ENCODE results near the gene CEP97.
A peak's percentile ranks its signal among the peaks of the same experiment; 100 is the strongest.
"Not testable (repeated sequence)": the region's sequence is repeated elsewhere in the genome, so short reads cannot be mapped to it uniquely, and the experiment has no call there.

Gene CEP97, protein sequence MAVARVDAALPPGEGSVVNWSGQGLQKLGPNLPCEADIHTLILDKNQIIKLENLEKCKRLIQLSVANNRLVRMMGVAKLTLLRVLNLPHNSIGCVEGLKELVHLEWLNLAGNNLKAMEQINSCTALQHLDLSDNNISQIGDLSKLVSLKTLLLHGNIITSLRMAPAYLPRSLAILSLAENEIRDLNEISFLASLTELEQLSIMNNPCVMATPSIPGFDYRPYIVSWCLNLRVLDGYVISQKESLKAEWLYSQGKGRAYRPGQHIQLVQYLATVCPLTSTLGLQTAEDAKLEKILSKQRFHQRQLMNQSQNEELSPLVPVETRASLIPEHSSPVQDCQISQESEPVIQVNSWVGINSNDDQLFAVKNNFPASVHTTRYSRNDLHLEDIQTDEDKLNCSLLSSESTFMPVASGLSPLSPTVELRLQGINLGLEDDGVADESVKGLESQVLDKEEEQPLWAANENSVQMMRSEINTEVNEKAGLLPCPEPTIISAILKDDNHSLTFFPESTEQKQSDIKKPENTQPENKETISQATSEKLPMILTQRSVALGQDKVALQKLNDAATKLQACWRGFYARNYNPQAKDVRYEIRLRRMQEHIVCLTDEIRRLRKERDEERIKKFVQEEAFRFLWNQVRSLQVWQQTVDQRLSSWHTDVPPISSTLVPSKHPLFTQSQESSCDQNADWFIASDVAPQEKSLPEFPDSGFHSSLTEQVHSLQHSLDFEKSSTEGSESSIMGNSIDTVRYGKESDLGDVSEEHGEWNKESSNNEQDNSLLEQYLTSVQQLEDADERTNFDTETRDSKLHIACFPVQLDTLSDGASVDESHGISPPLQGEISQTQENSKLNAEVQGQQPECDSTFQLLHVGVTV

DNA sequence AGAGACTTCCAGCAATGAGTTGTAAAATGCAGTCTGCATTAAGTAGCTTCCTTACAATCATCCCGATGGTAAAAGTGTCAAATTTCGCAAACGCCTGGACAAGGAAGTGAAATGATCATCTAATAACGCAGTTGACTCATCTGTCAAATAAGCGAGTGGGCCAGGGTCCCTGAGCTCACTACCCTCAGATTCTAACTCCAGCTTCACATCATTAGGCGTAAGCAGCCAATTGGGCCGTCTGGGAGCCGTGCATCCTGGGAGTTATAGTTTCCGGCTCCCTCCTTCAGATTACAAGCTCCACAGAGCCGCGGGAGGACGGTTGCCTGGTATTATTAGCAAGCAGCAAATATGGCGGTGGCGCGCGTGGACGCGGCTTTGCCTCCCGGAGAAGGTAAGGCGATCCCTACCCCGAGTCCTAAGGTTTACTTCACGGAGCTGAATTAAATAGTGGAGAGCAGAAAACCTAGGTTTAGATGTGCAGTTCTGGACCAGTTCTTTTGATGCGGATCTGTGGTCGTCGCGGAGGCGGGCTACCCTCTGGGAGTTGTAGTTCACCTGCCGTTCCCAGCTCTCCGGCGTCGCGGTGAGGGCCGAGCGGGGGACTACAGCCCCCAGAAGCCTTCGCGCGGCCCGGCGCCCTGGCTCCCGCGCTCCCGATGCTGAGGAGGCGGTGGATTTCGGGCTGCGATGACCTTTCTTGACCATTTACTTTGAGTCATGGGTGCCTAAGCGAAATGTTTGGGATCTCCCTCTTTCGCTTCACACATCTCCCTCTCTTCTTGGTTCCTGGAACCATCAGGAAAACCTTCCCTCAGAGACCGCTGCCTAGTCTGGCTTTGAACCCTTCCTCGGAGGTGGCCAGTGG is at the start of gene CEP97:
CEP97 (plus strand) TSS at position 286 of the 865 bp plus-strand sequence; CDS start at position 349, 63 bp downstream.
- peak; percentile 94 for DNase-seq (ENCODE audit: low spot score)

DNA sequence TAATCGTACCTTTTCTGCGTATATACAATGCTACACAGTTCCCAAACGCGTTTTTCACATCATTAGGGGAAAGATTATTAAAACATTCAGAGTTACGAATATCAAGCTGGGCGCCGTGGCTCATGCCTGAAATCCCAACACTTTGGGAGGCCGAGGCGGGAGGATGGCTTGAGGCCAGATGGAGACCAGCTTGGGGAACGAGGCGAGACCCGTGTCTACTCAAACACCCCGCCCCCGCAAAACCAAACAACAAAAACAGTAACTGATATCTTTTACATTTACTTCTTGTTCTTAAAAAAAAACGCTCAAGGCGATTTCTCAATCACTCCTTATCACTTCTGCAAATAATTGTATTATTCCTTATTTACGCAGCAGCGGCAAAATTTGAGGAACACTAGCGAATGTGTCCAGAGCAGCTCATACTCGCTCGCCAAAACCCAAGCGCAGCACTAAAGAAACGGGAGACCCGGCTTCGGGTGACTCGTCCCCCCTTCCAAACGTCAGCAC is 48.7 kb upstream of the CEP97 start:
- no peak for DNase-seq (ENCODE audit: low spot score)

DNA sequence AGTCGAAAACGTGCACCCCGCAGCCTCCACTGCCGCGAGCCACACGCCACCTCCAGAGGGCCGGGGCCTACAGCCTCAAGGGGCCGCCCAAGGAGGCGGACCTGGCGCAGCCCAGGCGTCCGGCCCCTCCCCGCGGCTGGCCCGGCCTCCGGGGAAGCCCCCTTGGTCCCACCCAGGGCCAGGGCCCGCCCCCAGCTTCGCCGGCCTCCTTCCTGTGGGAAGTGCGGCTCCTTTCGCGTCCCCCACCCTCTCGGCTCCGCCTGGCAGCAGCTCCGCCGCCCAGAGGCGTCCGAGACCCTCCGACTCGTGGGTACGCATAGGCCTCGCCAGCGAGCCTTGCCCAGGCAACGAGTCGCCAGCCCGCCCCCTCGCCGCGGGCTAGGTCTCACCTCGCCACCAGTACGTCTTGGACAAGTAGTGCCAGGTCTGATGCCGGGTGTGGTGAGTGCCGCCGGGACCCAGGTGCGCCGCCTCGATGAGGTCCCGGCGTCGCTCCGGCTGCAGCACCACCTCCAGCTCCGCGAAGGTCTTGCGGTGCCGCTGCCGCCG is 48.1 kb upstream of the CEP97 start:
- peak; percentile 95 for DNase-seq (ENCODE audit: low spot score)

DNA sequence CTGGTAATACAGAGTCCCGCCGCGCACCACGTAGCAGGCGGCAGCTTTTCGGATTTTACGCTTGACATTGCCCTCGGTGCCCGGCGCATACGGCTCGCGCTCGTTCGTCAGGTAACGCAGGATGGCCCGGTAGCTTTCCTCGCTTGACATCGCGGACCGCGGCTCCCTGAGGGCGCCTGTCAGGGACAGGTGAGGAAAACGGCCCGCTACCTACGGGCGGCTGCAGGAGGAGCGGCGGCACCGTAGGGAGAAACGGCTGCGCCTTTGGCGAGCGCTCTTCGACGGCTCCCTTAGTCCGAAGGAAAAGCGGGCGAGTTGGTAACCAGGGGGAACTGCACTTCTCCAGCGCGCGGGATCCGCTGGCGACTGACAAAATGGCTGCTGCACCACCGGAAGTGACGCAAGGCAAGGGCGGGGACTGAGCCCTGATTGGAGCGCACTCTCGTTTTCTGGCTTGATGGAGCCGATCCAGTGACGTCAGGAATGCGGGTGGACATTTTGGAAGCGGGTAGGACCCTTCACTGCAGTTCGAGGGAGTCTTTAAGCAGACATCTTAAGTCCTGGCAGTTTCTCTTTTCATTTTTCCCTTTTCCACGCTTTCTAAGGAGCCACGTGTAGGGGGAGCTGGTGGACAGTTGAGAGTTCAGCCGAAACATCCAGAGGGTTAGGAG is 47.5 kb upstream of the CEP97 start, which contains the start of gene ZBTB11:
ZBTB11 (minus strand) TSS at position 368 of the 671 bp plus-strand sequence; CDS start at position 150, 218 bp downstream.
- DNase-seq (ENCODE audit: low spot score) = peak; percentile 100

DNA sequence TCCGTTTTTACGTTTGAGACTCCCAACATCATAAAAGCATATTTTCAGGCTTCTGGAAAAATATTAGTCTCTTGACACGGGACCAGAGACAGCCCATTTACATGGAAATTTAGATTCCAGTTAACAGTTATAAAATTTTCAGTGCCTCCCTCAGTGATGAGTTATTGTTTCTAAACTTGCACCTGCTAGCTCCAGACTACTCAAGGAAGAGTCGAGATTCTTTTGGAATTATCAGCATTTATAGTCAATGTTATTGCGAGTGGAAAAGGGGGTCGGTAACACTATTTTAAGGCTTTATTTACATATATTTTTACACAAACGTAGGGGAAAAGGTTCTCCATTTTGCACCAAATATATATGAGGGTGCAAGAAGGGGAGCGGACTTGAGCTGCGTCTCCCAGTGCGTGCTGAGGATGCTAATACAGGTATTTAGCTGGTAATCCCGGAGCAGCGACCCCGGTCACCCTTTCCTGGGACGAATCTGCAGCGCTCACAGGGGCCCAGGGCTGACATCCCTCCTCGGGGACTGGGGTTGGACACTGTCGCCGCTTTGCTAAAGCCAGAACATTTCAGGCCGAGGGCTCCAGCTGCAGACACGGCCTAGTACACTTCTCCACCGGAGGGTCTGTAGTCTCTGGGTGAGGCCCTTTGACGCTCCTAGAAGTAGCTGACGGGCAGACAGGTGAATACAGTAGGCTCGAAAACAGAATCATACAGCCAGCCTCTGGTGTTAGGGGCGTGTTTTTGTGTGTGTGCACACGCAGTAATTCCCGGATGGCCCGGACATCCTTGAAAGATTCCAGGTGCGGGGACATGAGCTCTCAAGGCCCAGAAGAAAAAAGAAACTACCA is 46.8 kb upstream of the CEP97 start:
- DNase-seq (ENCODE audit: low spot score) = peak; percentile 30

DNA sequence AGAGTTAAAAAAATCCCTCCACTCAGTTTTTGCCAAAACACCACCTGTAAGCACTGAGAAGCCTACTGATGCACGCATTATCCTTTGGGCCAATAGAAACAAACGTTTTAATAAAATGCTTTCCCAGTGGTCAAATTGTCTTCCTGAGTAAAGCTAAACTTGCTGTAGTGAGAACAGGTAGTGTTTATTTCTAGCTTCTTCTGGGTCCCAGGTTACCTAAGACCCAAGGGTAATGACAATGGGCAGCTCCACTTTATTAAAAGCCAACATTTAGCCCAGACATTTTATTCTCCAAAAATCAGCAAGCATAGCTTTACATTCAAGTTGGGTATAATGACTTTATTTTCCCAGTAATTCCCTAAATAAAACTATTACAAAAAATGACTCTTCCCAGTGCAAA is 45.6 kb upstream of the CEP97 start:
- DNase-seq (ENCODE audit: low spot score) = peak; percentile 50

DNA sequence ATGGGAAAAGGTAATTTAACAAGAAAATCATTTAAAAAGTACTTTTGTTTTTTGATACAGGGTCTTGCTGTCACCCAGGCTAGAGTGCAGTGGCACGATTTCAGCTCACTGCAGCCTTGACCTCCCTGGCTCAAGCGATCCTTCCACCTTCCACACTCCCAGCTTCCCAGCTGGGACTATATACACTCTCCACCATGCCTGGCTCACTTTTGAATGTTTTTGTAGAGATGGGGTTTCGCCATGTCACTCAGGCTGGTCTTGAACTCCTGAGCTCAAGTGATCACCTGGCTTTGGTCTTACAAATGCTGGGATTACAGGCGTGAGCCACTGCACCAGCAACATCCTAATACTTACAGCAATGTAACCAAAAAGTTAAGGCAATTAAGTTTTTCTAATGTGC is 43.9 kb upstream of the CEP97 start:
- no peak for DNase-seq (ENCODE audit: low spot score)

DNA sequence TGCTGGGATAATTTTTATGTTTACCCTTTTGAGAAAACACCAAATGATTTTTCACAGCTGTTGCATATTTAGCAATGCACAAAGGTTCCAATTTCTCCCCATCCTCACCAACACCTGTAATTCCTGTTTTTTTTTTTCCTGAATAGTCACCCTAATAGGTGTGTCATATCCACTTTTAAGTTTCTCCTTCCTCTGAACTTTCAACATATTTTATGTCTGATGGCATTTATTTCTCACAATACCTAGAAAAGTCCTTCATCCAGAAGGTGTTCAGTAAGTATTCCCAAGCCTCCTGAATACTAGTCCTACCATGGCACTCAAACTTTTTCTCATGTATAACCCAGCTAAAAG is 39.4 kb upstream of the CEP97 start:
- no peak for DNase-seq (ENCODE audit: low spot score)

DNA sequence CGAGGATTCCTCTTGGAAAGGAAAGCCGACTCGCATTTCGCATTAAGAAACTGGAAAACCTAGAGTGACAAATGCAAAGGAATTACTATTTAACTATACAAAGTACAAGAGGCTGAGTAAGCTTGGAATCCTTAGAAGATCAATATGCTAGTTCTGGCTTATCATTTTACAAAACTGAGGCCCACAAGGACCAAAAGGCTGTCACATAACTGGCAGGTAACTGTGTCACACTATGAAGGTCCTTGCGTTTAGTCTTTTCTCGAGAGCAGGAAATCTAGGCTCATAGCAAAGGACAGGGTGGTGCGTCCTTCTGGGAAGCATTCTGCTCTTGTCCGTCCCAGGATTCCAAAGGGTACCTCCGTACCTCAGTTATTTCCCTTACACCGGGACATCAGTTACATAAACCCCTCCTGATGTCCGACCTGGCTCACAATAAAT is 38.5 kb upstream of the CEP97 start:
- DNase-seq (ENCODE audit: low spot score) = no peak

DNA sequence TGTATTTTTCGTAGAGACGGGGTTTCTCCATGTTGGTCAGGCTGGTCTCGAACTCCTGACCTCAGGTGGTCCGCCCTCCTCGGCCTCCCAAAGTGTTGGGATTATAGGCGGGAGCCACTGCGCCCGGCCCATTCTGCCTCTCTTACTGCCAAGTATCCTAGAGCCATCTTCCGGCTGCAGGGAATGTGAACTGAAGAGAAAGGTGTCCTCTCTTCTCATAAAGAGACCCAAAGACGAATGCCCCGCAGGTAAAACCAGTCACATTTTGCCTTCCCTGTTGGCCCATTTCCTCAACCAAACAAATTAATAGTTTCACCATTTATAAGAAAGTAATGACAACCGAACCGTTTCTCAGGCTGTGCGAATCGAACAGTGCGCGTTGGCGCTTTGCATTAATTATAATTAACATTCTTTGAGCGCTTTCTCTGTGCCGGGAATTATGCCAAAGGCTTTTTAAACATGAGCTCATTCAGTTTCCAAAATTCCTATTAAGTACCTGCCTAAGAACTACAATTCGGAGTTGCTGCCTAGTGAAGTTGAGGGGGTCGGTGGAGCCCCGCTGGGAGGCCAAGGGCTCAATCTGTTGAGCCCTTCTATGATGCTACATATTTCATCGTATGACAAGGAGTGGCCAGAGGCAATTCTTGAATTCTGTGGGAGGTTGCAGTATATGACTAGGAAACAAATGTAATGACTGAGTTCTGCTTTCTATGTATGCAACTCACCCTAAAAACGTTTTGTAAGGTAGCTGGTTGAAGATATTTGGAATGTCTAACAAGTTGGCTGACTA is 37.1 kb upstream of the CEP97 start:
- DNase-seq (ENCODE audit: low spot score) = no peak

DNA sequence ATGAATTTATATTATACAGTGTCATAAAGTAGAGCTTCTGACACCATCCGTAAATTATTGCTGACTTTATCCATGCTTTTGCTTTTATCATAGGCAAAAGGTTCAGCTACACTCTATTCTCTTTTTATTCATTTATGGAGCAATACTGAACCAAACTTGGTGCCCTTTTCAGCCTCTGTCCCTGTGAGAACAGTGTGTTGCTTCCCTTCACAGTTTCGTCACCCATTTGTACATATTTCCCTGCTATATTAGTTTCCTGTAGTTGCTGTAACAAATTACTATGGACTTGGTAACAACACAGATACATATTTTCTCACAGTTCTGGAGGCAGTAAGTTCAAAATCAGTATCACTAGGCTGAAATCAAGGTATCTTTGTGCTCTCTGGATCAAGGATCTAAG is 35.1 kb upstream of the CEP97 start:
- no peak for DNase-seq (ENCODE audit: low spot score)

DNA sequence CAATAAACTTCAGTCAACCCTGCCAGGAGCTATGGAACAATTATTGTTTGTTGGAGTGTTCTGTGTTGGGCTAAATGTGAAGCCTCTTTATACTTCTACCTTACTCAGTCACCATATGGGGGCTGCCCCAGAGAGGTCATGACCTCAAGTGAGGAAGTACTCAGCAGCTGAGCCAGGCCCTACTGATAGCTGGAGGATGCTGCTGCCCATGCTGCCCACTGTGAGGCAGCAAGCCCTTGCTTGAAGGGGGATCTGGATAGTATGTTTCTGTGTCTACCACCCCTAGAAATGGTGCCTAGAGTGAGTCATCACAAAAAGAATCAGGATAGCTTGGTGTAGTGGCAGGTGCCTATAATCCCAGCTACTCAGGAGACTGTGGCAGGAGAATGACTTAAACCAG is 33.4 kb upstream of the CEP97 start:
- no peak for DNase-seq (ENCODE audit: low spot score)

DNA sequence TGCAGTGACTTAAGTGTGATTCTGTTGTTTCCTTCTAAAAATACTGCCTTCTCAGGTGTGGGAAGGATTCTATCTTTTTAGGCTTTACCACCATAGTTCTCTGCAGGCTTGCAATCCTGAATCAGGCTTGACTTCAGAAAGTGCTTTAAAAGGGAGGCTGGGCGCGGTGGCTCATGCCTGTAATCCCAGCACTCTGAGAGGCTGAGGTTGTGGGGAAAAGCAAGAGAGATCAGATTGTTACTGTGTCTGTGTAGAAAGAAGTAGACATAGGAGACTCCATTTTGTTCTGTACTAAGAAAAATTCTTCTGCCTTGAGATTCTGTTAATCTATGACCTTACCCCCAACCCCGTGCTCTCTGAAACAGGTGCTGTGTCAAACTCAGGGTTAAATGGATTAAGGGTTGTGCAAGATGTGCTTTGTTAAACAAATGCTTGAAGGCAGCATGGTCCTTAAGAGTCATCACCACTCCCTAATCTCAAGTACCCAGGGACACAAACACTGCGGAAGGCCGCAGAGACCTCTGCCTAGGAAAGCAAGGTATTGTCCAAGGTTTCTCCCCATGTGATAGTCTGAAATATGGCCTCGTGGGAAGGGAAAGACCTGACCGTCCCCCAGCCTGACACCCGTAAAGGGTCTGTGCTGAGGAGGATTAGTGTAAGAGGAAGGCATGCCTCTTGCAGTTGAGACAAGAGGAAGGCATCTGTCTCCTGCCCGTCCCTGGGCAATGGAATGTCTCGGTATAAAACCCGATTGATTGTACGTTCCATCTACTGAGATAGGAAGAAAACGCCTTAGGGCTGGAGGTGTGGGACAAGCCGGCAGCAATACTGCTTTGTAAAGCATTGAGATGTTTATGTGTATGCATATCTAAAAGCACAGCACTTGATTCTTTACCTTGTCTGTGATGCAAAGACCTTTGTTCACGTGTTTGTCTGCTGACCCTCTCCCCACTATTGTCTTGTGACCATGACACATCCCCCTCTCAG is 32.4 kb upstream of the CEP97 start:
- not testable (repeated sequence) for DNase-seq (ENCODE audit: low spot score)

DNA sequence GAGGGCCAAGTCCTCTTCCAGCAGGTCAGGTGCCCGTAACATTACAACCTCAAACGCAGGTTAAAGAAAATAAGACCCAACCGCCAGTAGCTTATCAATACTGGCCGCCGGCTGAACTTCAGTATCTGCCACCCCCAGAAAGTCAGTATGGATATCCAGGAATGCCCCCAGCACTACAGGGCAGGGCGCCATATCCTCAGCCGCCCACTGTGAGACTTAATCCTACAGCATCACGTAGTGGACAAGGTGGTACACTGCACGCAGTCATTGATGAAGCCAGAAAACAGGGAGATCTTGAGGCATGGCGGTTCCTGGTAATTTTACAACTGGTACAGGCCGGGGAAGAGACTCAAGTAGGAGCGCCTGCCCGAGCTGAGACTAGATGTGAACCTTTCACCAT is 30.9 kb upstream of the CEP97 start:
- DNase-seq (ENCODE audit: low spot score) = peak; percentile 76

DNA sequence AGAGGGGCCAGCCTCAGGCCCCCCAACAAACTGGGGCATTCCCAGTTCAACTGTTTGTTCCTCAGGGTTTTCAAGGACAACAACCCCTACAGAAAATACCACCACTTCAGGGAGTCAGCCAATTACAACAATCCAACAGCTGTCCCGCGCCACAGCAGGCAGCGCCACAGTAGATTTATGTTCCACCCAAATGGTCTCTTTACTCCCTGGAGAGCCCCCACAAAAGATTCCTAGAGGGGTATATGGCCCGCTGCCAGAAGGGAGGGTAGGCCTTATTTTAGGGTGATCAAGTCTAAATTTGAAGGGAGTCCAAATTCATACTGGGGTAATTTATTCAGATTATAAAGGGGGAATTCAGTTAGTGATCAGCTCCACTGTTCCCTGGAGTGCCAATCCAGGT is 29.6 kb upstream of the CEP97 start:
- DNase-seq (ENCODE audit: low spot score) = not testable (repeated sequence)

DNA sequence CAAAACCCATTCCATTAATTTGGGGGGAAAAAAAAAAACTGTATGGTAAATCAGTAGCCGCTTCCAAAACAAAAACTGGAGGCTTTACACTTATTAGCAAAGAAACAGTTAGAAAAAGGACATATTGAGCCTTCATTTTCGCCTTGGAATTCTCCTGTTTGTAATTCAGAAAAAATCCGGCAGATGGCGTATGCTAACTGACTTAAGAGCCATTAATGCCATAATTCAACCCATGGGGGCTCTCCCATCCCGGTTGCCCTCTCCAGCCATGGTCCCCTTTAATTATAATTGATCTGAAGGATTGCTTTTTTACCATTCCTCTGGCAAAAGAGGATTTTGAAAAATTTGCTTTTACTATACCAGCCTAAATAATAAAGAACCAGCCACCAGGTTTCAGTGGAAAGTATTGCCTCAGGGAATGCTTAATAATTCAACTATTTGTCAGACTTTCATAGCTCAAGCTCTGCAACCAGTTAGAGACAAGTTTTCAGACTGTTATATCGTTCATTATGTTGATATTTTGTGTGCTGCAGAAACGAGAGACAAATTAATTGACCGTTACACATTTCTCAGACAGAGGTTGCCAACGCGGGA is 28.5 kb upstream of the CEP97 start:
- DNase-seq (ENCODE audit: low spot score) = peak; percentile 86
